Hematopoietic multipotent progenitor cell treated with erythropoietin and hydrocortisone succinate and interleukin-3 and kit ligand, for 15 days (in vitro differentiated cells): ENCODE data around the gene M6PR.
A peak's percentile ranks its signal among the peaks of the same experiment; 100 is the strongest.

Experiments
- DNase-seq: peaks from one replicate; pipeline ENCODE4 v3.0.0-alpha.2; 2015; ENCODE audit warnings: low spot score

Gene M6PR

GRCh38 chr12:8949342-8950220 is at the start of gene M6PR:
TSS of gene M6PR (minus strand) at chr12:8949645. CDS start at chr12:8946404, 3,241 bp downstream.
- DNase-seq: peak; percentile 92

GRCh38 chr12:8996682-8997405 is 47.4 kb upstream of the M6PR start:
- DNase-seq: no peak

- DNase-seq: no peak
Measured at GRCh38 chr12:8995021-8995775, 45.8 kb upstream of the M6PR start.

DNA sequence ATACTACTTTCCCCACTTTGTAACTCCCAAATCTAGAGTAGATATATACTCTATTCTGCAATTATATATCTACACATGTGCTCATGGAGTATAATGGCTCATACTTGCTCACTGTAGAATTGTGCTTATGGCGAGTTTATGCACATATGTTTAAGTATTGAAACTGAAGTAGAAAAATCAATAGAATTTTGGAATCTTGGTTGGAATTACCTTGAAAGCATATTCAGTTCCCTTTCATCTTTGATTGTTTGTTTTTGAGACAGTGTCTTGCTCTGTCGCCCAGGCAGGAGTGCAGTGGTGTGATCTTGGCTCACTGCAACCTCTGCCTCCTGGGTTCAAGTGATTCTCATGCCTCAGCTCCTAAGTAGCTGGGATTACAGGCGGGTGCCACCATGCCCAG is 44.4 kb upstream of the M6PR start:
- DNase-seq: no peak

DNA sequence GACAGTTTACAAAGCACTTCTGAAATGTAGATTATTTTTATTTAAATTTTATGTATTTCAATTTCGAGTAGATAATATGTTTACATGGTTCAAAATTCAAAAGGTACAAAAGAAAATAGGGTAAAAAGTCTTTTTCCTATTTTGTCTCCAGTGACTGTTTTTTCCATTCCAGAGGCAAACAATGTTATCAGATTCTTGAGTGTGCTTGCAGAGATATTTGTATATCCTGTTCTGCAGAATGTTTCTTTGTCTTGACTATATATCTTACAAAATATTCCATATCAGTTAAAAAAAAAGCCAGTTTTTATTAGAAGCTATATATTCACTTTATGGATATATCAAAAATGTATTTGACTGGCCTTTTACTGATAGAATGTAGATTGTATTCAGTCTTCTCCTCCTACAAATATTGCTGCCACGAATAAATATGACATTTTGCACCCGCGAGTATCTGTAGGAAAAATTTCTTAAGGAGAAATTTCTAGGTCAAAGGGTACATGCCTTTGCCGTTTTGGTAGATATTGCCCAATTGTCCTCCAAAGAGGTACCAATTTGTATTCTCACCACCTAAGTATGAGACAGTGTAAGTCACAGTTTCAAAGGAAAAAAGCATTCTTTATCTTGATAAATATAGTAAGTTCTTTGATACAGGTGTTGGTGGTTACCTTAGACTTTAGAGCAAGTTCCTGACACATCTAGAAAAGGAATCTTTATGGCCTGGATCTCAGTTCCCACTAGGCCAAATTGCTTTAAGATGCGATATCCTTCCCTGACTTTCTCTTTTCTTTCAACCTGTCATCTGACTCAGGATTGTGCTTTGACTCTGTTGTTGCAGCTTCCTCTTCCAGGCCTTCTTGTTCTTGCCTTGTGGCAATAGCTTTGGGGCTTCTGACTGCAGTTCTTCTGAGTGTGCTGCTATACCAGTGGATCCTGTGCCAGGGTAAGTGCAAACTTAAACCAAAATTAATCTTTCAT is 42.2 kb upstream of the M6PR start:
- DNase-seq: no peak

DNA sequence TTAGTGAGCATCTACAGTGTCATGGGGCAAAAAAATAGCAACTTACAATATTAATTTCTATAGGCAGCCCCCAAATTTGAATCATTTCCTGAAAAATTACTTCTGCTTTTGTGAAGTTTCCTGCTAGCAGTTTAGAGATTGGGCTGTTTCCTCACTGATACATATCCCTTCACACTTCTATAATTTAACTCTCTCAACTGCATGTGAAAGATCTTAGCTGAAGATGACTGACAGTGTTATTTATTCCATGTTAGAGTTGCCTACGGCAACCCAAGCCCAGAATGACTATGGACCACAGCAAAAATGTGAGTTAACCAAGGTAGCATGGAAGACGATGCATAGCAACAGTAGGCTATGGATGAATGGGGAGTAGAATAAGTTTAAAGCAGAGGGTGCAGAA is 40.0 kb upstream of the M6PR start, which contains the start of gene KLRG1:
TSS of gene KLRG1 (plus strand) at position 134 of the 400 bp plus-strand sequence. CDS start at position 224, 90 bp downstream.
- DNase-seq: no peak

DNA sequence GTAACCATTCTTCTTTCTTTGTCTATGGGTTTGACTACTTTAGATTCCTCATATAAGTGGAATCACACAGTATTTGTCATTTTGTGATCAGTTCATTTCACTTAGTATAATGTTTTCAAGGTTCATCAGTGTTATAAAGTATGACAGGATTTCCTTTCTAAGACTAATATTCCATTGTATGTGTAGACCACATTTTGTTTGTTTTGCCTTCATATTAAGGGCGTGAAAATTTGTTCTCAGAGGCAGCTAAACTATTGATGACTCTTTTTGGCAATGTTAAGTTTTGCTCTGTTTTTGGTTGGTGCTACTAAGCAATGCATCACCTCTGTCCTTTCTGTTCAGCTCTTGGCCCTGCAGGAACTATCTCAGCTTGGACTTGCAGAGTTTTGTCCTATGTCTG is 38.2 kb upstream of the M6PR start:
- no peak for DNase-seq

DNA sequence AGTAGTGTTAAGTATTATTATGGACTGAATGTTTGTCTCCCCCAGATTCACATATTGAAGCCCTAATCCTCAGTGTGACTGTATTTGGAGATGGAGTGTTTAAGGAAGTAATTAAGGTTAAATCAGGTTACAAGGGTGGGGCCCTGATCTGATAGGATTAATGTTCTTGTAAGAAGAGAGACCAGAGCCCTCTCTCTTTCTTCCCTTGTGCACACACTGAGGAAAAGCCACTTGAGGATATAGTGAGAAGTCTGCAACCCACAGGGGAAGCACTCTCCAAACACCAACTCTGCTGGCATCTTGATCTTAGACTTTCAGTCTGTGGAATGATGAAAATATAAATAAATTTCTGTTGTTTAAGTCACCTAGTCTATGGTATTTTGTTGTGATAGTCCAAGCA is 37.7 kb upstream of the M6PR start:
- no peak for DNase-seq

DNA sequence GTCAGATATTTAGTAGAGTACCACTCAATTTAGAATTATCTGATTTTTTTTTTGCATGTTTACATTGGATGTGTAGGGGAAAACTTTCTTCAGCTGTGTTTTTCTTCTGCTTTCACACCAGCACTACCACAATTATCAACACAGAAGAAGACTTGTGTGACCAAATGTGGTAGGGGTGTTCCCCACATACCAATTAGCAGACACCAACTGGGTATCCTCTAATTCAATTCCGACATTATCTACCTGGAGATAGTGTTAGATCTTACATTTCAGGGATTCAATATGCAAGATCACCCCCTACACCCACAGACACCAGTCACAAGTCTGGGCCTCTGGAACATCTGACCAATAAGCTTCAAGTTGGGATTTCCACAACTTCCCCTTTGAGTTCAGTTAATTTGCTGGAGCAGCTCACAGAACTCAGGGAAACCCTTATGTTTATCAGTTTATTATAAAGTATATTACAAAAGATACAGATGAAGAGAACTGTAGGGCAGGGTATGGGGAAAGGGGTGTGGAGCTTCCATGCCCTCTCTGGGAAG is 35.8 kb upstream of the M6PR start:
- DNase-seq: no peak

DNA sequence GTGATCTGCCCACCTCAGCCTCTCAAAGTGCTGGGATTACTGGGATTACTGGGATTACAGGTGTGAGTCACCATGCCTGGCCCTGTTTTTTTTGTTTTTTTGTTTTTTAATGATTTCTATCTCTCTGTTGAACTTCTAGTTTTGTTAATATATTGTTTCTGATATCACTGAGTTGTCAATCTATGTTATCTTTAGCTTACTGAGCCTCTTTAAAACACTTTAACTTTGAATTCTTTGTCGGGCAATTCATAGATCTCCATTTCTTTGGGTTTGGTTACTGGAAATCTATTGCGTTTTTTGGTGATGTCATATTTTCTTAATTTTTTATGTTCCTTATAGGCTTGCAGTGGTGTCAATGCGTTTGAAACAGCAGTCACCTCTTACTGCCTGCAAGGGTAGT is 30.7 kb upstream of the M6PR start:
- DNase-seq: no peak

DNA sequence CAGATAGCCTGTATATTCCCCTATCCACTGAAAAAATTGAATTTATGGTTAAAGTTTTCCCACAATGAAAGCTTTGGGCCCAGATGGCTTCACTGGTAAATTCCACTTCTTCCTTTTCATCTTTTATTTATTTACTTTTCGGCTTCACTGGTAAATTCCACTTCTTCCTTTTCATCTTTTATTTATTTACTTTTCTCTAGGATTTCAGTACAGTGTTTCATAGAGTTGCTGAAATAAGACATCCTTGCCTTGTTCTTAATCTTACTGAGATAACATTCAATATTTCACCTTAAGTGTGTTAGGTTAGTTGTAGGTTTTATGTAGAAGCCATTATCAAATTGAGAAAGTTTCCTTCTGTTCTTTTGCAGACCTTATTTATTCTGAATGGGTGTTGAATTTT is 21.0 kb upstream of the M6PR start:
- DNase-seq: no peak

DNA sequence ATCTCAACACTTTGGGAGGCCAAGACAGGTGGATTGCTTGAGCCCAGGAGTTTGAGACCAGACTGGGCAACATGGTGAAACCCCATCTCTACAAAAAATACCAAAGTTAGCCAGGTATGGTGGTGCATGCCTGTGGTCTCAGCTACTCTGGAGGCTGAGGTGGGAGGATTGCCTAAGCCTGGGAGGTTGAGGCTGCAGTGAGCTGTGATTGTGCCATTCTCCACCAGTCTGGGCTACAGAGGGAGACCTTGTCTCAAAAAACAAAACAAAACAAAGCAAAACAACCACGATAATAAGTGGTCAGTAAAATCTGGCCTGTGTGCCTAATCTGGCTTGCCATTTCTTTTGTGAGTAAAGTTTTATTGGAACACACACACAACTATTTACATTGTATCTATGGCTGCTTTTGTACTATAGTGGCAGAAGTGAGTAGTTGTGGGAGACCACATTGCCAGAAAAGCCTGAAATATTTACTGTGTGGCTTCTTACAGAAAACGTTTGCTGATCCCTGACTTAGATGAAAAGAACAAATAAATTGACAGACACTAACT is 20.5 kb upstream of the M6PR start:
- no peak for DNase-seq

DNA sequence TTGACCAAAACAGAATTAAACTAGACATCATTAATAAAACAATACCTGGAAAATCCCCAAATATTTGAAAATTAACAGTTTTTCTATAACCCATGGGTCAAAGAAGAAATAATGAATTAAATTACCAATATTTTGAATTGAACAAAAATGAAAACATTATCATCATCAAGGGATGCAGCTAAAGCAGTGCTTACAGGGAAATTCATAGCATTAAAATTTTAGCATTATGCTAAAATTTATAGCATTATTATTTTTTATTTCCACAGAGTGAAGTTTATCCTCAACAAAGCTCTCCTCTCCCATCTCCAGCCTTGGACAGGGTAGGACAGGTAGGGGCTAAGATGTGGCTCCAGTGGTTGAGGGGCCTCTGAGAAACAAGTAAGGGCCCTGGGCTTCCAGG is 19.3 kb upstream of the M6PR start:
- no peak for DNase-seq

DNA sequence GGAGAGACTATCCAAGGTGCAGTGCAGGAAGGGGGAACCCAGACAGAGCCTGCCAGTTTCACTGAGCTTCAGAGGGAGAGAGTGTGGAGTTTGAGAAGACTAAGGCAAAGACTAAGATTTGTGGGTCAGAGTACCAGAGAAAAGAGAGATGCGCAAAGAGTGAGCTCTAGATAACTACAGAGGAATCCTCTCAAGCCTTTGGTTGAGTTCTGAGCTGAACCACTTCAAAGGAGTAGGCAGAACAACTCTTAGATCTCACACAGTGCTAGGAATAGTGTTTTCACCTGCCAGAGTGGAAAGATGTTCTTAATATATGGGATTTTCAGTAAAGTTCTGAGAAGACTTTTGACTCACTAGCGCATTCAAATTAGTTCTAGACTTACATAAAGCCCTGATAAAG is 10.7 kb upstream of the M6PR start:
- no peak for DNase-seq

DNA sequence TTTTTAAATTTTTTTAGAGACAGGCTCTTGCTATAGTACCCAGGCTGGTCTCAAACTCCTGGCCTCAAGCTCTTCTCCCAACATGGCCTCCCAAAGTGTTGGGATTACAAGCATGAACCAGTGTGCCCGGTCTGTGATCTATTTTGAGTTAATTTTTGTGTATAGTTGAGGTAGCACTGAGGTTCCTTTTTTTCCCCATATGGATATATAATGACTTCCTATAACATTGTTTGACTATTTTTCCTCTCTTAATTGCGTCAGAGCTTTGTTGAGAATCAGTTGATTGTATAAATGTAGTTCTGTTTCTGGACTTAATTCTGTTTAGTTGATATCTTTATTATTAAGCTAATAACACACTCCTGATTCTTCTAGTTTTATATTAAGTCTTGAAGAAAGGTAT is 8.6 kb upstream of the M6PR start:
- DNase-seq: no peak

GRCh38 chr12:8957561-8957960 is 8.1 kb upstream of the M6PR start:
- DNase-seq: no peak

GRCh38 chr12:8956772-8957171 is 7.3 kb upstream of the M6PR start:
- DNase-seq: no peak

GRCh38 chr12:8956073-8956472 is 6.6 kb upstream of the M6PR start:
- no peak for DNase-seq

- DNase-seq: no peak
Measured at GRCh38 chr12:8953773-8954402, 4.4 kb upstream of the M6PR start.

- DNase-seq: no peak
Measured at GRCh38 chr12:8951744-8952143, 2.3 kb upstream of the M6PR start.
